Thyroid gland (tissue), 4 donors: ENCODE data around the gene LCAT. TPM values are rescaled to one million over a fixed set of nuclear protein-coding genes. Genes with fewer than 3 reads are reported as not detected.
A peak's percentile ranks its signal among the peaks of the same experiment; 100 is the strongest.

Experiments
- DNase-seq, 2 donors: peaks; one replicate each; pipeline ENCODE4 v3.0.0-alpha.2; 2019
- H3K27ac ChIP-seq, 3 donors: fragments of 200-600 bp; sonication (generic); 1 replicate in 2 of 3; 2 replicates in 1 of 3; pipeline ENCODE4 v1.5.1; 2016 to 2019; ENCODE audit warnings: mild to moderate bottlenecking in 1 of 3, moderate library complexity in 1 of 3
- H3K27me3 ChIP-seq: fragments of 200-600 bp; sonication (generic); one replicate; pipeline ENCODE4 v1.5.1; 2019
- H3K36me3 ChIP-seq, 2 donors: fragments of 200-600 bp; sonication (generic); one replicate each; pipeline ENCODE4 v1.5.1; 2016 to 2019
- H3K4me1 ChIP-seq, 2 donors: fragments of 200-600 bp; sonication (generic); one replicate each; pipeline ENCODE4 v1.5.1; 2017 to 2019
- H3K4me3 ChIP-seq, 3 donors: fragments of 200-600 bp; sonication (generic); replicated peaks in 1 of 3; 1 replicate in 2 of 3; 2 replicates in 1 of 3; pipeline ENCODE4 v1.5.1; 2016; ENCODE audit warnings: mild to moderate bottlenecking in 1 of 3
- H3K9me3 ChIP-seq: fragments of 200-600 bp; sonication (generic); one replicate; pipeline ENCODE4 v1.5.1; 2017
- CTCF ChIP-seq, 6 experiments: fragments of 200-600 bp in 3 of 6; fragments of 450-650 bp in 3 of 6; sonication (generic) in 3 of 6; IDR thresholded peaks; one replicate each; pipeline ENCODE4 v1.5.1; 2016 to 2019; ENCODE audit warnings: antibody characterized with exemption in 6 of 6, mild to moderate bottlenecking in 2 of 6, inconsistent platforms in 1 of 6, moderate library complexity in 1 of 6
- POLR2A ChIP-seq, 2 donors: fragments of 450-650 bp; IDR thresholded peaks; one replicate each; pipeline ENCODE4 v1.6.1; 2017; ENCODE audit warnings: antibody characterized with exemption in 2 of 2, mild to moderate bottlenecking in 2 of 2, moderate library complexity in 1 of 2
- WGBS, 2 donors: methylation state at CpG; one replicate each; pipeline ENCODE4 v1.1.5; 2017; 5-methylcytosine and 5-hydroxymethylcytosine counted together
- intact Hi-C: fragments of 100-400 bp; cut with DNase I; formaldehyde crosslinking; loops from one replicate; pipeline ENCODE4 v1.15.1; 2023
- total RNA-seq, 4 donors: library from RNA; depleted of rRNA; stranded (reverse); fragments of >200 nt; gene quantifications; one replicate each; pipeline ENCODE4 v1.2.3, GENCODE V29; 2016

Gene LCAT
- total RNA-seq, 4 donors from 2014 or later = 9.9 to 16.4 (median 13.4) TPM

GRCh38 chr16:67968400-67969253 lies 24.7 kb upstream of the LCAT start, which contains the start of gene SLC12A4:
Gene SLC12A4, minus strand, starts transcription at chr16:67968637. Its CDS starts 84 bp downstream, at chr16:67968553.
- no peaks in the 10 kb centered on the region for H3K36me3 ChIP-seq
- intact Hi-C loops = no loop called here
- H3K27ac ChIP-seq = peak within 1 kb of the TSS; percentile 92 to 93 (median 93)
- no peaks in the 10 kb centered on the region for H3K9me3 ChIP-seq
- TF ChIP-seq CTCF (IDR thresholded peaks at IDR 0.05) (no peak), POLR2A (IDR thresholded peaks at IDR 0.05) (peak; percentile 73 to 87)
- H3K4me3 ChIP-seq = peak within 1 kb of the TSS; percentile 77 to 94 (median 81)
- WGBS, 2 donors = 2% methylated on average over 9 to 23 of the region's 78 CpGs
- peak; percentile 81 for DNase-seq
- H3K27me3 ChIP-seq = no peaks in the 10 kb centered on the region
- H3K4me1 ChIP-seq = peaks cover 25 to 38% of the 10 kb centered on the region in 2 donors

- H3K9me3 ChIP-seq = no peaks in the 10 kb centered on the region
- 0 to 1% methylated on average over 8 to 18 of the region's 45 CpGs for WGBS, 2 donors
- TF ChIP-seq POLR2A (IDR thresholded peaks at IDR 0.05) = no peak
- no peak for TF ChIP-seq CTCF (IDR thresholded peaks at IDR 0.05)
- intact Hi-C loops = no loop called here
- H3K36me3 ChIP-seq = peaks cover 0 to 3% of the 10 kb centered on the region in 2 donors
- peak overlapping the region; percentile 77 to 94 (median 81) for H3K4me3 ChIP-seq
- no peaks in the 10 kb centered on the region for H3K27me3 ChIP-seq
- H3K27ac ChIP-seq = peak overlapping the region; percentile 92 to 93 (median 93)
- H3K4me1 ChIP-seq = peaks cover 27 to 44% of the 10 kb centered on the region in 2 donors
- DNase-seq = peak; percentile 42 to 48
These were observed 24.1 kb upstream of the LCAT start for GRCh38 chr16:67967958-67968399.

GRCh38 chr16:67967183-67967957 lies 23.4 kb upstream of the LCAT start:
- peak; percentile 44 to 47 for DNase-seq
- TF ChIP-seq CTCF (IDR thresholded peaks at IDR 0.05) (no peak), POLR2A (IDR thresholded peaks at IDR 0.05) (no peak)
- 12 to 22% methylated on average over 14 to 17 of the region's 18 CpGs for WGBS, 2 donors
- Histone ChIP-seq H3K4me1 (peaks cover 32 to 49% of the 10 kb centered on the region in 2 donors), H3K9me3 (no peaks in the 10 kb centered on the region), H3K36me3 (peaks cover under 1 to 9% of the 10 kb centered on the region in 2 donors), H3K27me3 (no peaks in the 10 kb centered on the region), H3K4me3 (peak overlapping the region; percentile 77 to 94 (median 81)), H3K27ac (peak overlapping the region; percentile 92 to 93 (median 93))
- intact Hi-C loops = no loop called here

GRCh38 chr16:67966549-67967182 lies 22.7 kb upstream of the LCAT start:
- TF ChIP-seq CTCF (IDR thresholded peaks at IDR 0.05) (no peak), POLR2A (IDR thresholded peaks at IDR 0.05) (no peak)
- H3K36me3 ChIP-seq = peaks cover 8 to 14% of the 10 kb centered on the region in 2 donors
- peaks cover 39 to 56% of the 10 kb centered on the region in 2 donors for H3K4me1 ChIP-seq
- H3K4me3 ChIP-seq = peak overlapping the region in 1 of 3 donors; percentile 94
- peak; percentile 21 to 33 for DNase-seq
- no peaks in the 10 kb centered on the region for H3K9me3 ChIP-seq
- H3K27me3 ChIP-seq = no peaks in the 10 kb centered on the region
- 61 to 70% methylated on average over 3 of the region's 3 CpGs for WGBS, 2 donors
- intact Hi-C loops = no loop called here
- H3K27ac ChIP-seq = peak overlapping the region; percentile 60 to 93 (median 92)
